HepG2 (cell line): ENCODE measurements around the gene GZF1. TPM values are rescaled to one million over a fixed set of nuclear protein-coding genes. Genes with fewer than 3 reads are reported as not detected.

Experiments
- BORCS8-MEF2B ChIP-seq: sonication (generic); formaldehyde crosslinking; IDR thresholded peaks from 2 replicates; pipeline ENCODE4 v1.8.0; 2022; ENCODE audit warnings: mild to moderate bottlenecking, missing genetic modification reagents
- JARID2 ChIP-seq: sonication (generic); formaldehyde crosslinking; IDR thresholded peaks from 2 replicates; pipeline ENCODE4 v1.8.1; 2023; ENCODE audit warnings: missing genetic modification reagents, inconsistent platforms; ENCODE audit not compliant: insufficient replicate concordance
- MED1 ChIP-seq: sonication (generic); formaldehyde crosslinking; IDR thresholded peaks from 2 replicates; pipeline ENCODE4 v1.4.0; 2020; ENCODE audit warnings: missing genetic modification reagents
- MLLT10 ChIP-seq: sonication (generic); formaldehyde crosslinking; IDR thresholded peaks from 2 replicates; pipeline ENCODE4 v1.4.0; 2020; ENCODE audit warnings: missing genetic modification reagents
- NFE2L2 ChIP-seq: fragments of 150-350 bp; IDR thresholded peaks from 2 replicates; pipeline ENCODE4 v1.6.1; 2014; ENCODE audit warnings: low read length
- POLR2AphosphoS2 ChIP-seq: IDR thresholded peaks from 2 replicates; pipeline ENCODE4 v1.6.1; 2011; ENCODE audit warnings: low read depth, low read length, improper control_type of control experiment
- STAT6 ChIP-seq: sonication (generic); formaldehyde crosslinking; IDR thresholded peaks from 2 replicates; pipeline ENCODE4 v1.4.0; 2020; ENCODE audit warnings: missing genetic modification reagents, mild to moderate bottlenecking, borderline replicate concordance
- TBX3 ChIP-seq: fragments of 450-650 bp; IDR thresholded peaks from 2 replicates; pipeline ENCODE4 v1.6.1; 2017; ENCODE audit warnings: antibody characterized with exemption, mild to moderate bottlenecking, inconsistent platforms, borderline replicate concordance
- TEAD2 ChIP-seq: sonication (generic); formaldehyde crosslinking; IDR thresholded peaks from 2 replicates; pipeline ENCODE4 v1.9.0; 2021; ENCODE audit warnings: missing genetic modification reagents
- THAP7 ChIP-seq: sonication (generic); formaldehyde crosslinking; IDR thresholded peaks from 2 replicates; pipeline ENCODE4 v1.8.1; 2023; ENCODE audit warnings: mild to moderate bottlenecking, missing genetic modification reagents
- UBTF ChIP-seq: sonication (generic); formaldehyde crosslinking; IDR thresholded peaks from 2 replicates; pipeline ENCODE4 v1.4.0; 2020; ENCODE audit warnings: mild to moderate bottlenecking, missing genetic modification reagents
- ZC3H4 ChIP-seq: sonication (generic); formaldehyde crosslinking; IDR thresholded peaks from 2 replicates; pipeline ENCODE4 v1.4.0; 2020; ENCODE audit warnings: missing genetic modification reagents, borderline replicate concordance
- ZFP36L2 ChIP-seq: sonication (generic); formaldehyde crosslinking; IDR thresholded peaks from 2 replicates; pipeline ENCODE4 v1.4.0; 2020; ENCODE audit warnings: missing genetic modification reagents
- ZNF234 ChIP-seq: sonication (generic); formaldehyde crosslinking; conservative IDR thresholded peaks from 2 replicates; pipeline ENCODE4 v1.5.1; 2020; ENCODE audit warnings: mild to moderate bottlenecking, missing genetic modification reagents
- ZNF337 ChIP-seq: sonication (generic); formaldehyde crosslinking; IDR thresholded peaks from 2 replicates; pipeline ENCODE4 v1.5.1; 2020; ENCODE audit warnings: missing genetic modification reagents, low read depth, mild to moderate bottlenecking, borderline replicate concordance
- ZNF503 ChIP-seq: sonication (generic); formaldehyde crosslinking; IDR thresholded peaks from 2 replicates; pipeline ENCODE4 v1.4.0; 2020; ENCODE audit warnings: missing genetic modification reagents
- ZNF543 ChIP-seq: sonication (generic); formaldehyde crosslinking; IDR thresholded peaks from 2 replicates; pipeline ENCODE4 v1.4.0; 2020; ENCODE audit warnings: mild to moderate bottlenecking, missing genetic modification reagents
- ZNF569 ChIP-seq: sonication (generic); formaldehyde crosslinking; IDR thresholded peaks from 2 replicates; pipeline ENCODE4 v1.5.0; 2020; ENCODE audit warnings: mild to moderate bottlenecking, missing genetic modification reagents, moderate library complexity, borderline replicate concordance
- ZNF670 ChIP-seq: sonication (generic); formaldehyde crosslinking; IDR thresholded peaks from 2 replicates; pipeline ENCODE4 v1.8.0; 2022; ENCODE audit warnings: mild to moderate bottlenecking, missing genetic modification reagents, borderline replicate concordance
- ZNF775 ChIP-seq: sonication (generic); formaldehyde crosslinking; IDR thresholded peaks from 2 replicates; pipeline ENCODE4 v1.4.0; 2020; ENCODE audit warnings: missing genetic modification reagents, mild to moderate bottlenecking, moderate library complexity, borderline replicate concordance
- ZNF816 ChIP-seq: sonication (generic); formaldehyde crosslinking; IDR thresholded peaks from 2 replicates; pipeline ENCODE4 v1.8.0; 2022; ENCODE audit warnings: missing genetic modification reagents, mild to moderate bottlenecking, borderline replicate concordance
- ZNF839 ChIP-seq: sonication (generic); formaldehyde crosslinking; IDR thresholded peaks from 2 replicates; pipeline ENCODE4 v1.4.0; 2020; ENCODE audit warnings: missing genetic modification reagents, mild to moderate bottlenecking, borderline replicate concordance
- polyA plus RNA-seq, 8 experiments: library from polyadenylated mRNA; depleted of rRNA in 3 of 8; stranded (reverse) in 7 of 8; unstranded in 1 of 8; fragments of >200 nt; fragmentation: Illumina TruSeq in 4 of 8; extraction: Trizol in 4 of 8; gene quantifications; 2 replicates each; pipeline versions ENCODE4 v1.2.1 to v1.2.3, GENCODE V29; 2011 to 2016; ENCODE audit warnings: low read depth in 4 of 8, missing spikeins in 1 of 8, mixed read lengths in 1 of 8; ENCODE audit not compliant: insufficient read depth in 1 of 8
- total RNA-seq, 5 experiments: library from RNA; depleted of rRNA; stranded (reverse); fragments of >200 nt; fragmentation: Illumina TruSeq; extraction: Trizol; gene quantifications; 2 replicates each; pipeline ENCODE4 v1.2.3, GENCODE V29; 2016; ENCODE audit warnings: low read depth in 1 of 5

The GZF1 gene
- total and polyA plus RNA-seq, 2 of the 13 experiments (the other 11 are each of a cell fraction or from before 2014, with no cell fraction given), result 16.9 to 26.0 TPM

- TF ChIP-seq ZNF543 (CRISPR knock-in tag) (peak; percentile 74), ZNF503 (CRISPR knock-in tag) (no peak; the same call in 1 of the 2 replicates), ZNF234 (no peak; the same call in 1 of the 2 replicates), MLLT10 (CRISPR knock-in tag) (no peak), TEAD2 (CRISPR knock-in tag) (no peak), ZNF839 (CRISPR knock-in tag) (peak; percentile 75; the same call in 1 of the 2 replicates), THAP7 (CRISPR knock-in tag) (peak; percentile 100), UBTF (CRISPR knock-in tag) (peak; percentile 72), ZNF670 (CRISPR knock-in tag) (peak; percentile 98), ZNF775 (CRISPR knock-in tag) (no peak), NFE2L2 (no peak), TBX3 (no peak; the same call in 1 of the 2 replicates), MED1 (peak; percentile 49), JARID2 (CRISPR knock-in tag) (no peak), ZNF569 (no peak), ZNF816 (no peak; the same call in 1 of the 2 replicates), POLR2AphosphoS2 (peak; percentile 63; the same call in 1 of the 2 replicates), ZFP36L2 (peak; percentile 33; the same call in 1 of the 2 replicates), STAT6 (peak; percentile 83), ZNF337 (CRISPR knock-in tag) (no peak; the same call in 1 of the 2 replicates), BORCS8-MEF2B (CRISPR knock-in tag) (peak; percentile 91), ZC3H4 (CRISPR knock-in tag) (peak; percentile 90; the same call in 1 of the 2 replicates)
Measured at GRCh38 chr20:23350196-23350903, 11.6 kb upstream of the GZF1 start, which contains the start of gene NXT1 (continued).
